HepG2 (cell line): ENCODE measurements around the gene NCKIPSD. TPM values are rescaled to one million over a fixed set of nuclear protein-coding genes. Genes with fewer than 3 reads are reported as not detected.

ENCODE experiments used
- AFF4 ChIP-seq: sonication (generic); formaldehyde crosslinking; IDR thresholded peaks from 2 replicates; pipeline ENCODE4 v1.4.0; 2020; ENCODE audit warnings: missing genetic modification reagents
- AGO2 ChIP-seq: fragments of 200-400 bp; formaldehyde crosslinking; optimal IDR thresholded peaks from 2 replicates; pipeline ENCODE3; 2017; ENCODE audit warnings: mild to moderate bottlenecking, low read depth, low read length, moderate library complexity
- AHDC1 ChIP-seq: sonication (generic); formaldehyde crosslinking; IDR thresholded peaks from 2 replicates; pipeline ENCODE4 v1.5.1; 2020; ENCODE audit warnings: mild to moderate bottlenecking, missing genetic modification reagents, borderline replicate concordance
- ATRX ChIP-seq: sonication (generic); formaldehyde crosslinking; IDR thresholded peaks from 2 replicates; pipeline ENCODE4 v1.4.0; 2020; ENCODE audit warnings: missing genetic modification reagents, borderline replicate concordance
- CEBPB ChIP-seq: IDR thresholded peaks from 2 replicates; pipeline ENCODE4 v1.6.1; 2011; ENCODE audit warnings: low read depth, low read length, improper control_type of control experiment, borderline replicate concordance
- CREB1 ChIP-seq, 2 experiments: fragments of 450-650 bp in 1 of 2; IDR thresholded peaks; 2 replicates each; pipeline ENCODE4 v1.6.1; 2016 to 2017; ENCODE audit warnings: control low read depth in 1 of 2, mild to moderate bottlenecking in 1 of 2, missing compliant biosample characterization in 1 of 2, missing genetic modification characterization in 1 of 2
- HINFP ChIP-seq: sonication (generic); formaldehyde crosslinking; IDR thresholded peaks from 2 replicates; pipeline ENCODE4 v1.4.0; 2020; ENCODE audit warnings: low read depth, mild to moderate bottlenecking, missing genetic modification reagents
- PAX8 ChIP-seq: sonication (generic); formaldehyde crosslinking; IDR thresholded peaks from 2 replicates; pipeline ENCODE4 v1.8.0; 2022; ENCODE audit warnings: mild to moderate bottlenecking, missing genetic modification reagents, borderline replicate concordance
- SCMH1 ChIP-seq: sonication (generic); formaldehyde crosslinking; IDR thresholded peaks from 2 replicates; pipeline ENCODE4 v1.9.0; 2021; ENCODE audit warnings: missing genetic modification reagents, mild to moderate bottlenecking, borderline replicate concordance
- ZGPAT ChIP-seq: IDR thresholded peaks from 2 replicates; pipeline ENCODE4 v1.6.1; 2016; ENCODE audit warnings: mild to moderate bottlenecking
- ZNF350 ChIP-seq: sonication (generic); formaldehyde crosslinking; IDR thresholded peaks from 2 replicates; pipeline ENCODE4 v1.4.0; 2020; ENCODE audit warnings: mild to moderate bottlenecking, low read depth, missing genetic modification reagents, borderline replicate concordance
- ZNF383 ChIP-seq: sonication (generic); formaldehyde crosslinking; IDR thresholded peaks from 2 replicates; pipeline ENCODE4 v1.4.0; 2020; ENCODE audit warnings: missing genetic modification reagents, mild to moderate bottlenecking, borderline replicate concordance
- ZNF564 ChIP-seq: sonication (generic); formaldehyde crosslinking; IDR thresholded peaks from 2 replicates; pipeline ENCODE4 v1.8.1; 2023; ENCODE audit warnings: mild to moderate bottlenecking, missing genetic modification reagents
- ZNF589 ChIP-seq: sonication (generic); formaldehyde crosslinking; conservative IDR thresholded peaks from 2 replicates; pipeline ENCODE4 v1.8.0; 2022; ENCODE audit warnings: mild to moderate bottlenecking, moderate library complexity, missing genetic modification reagents
- ZSCAN9 ChIP-seq: IDR thresholded peaks from 2 replicates; pipeline ENCODE4 v1.6.1; 2016; ENCODE audit warnings: borderline replicate concordance
- polyA plus RNA-seq, 8 experiments: library from polyadenylated mRNA; depleted of rRNA in 3 of 8; stranded (reverse) in 7 of 8; unstranded in 1 of 8; fragments of >200 nt; fragmentation: Illumina TruSeq in 4 of 8; extraction: Trizol in 4 of 8; gene quantifications; 2 replicates each; pipeline versions ENCODE4 v1.2.1 to v1.2.3, GENCODE V29; 2011 to 2016; ENCODE audit warnings: low read depth in 4 of 8, missing spikeins in 1 of 8, mixed read lengths in 1 of 8; ENCODE audit not compliant: insufficient read depth in 1 of 8
- total RNA-seq, 5 experiments: library from RNA; depleted of rRNA; stranded (reverse); fragments of >200 nt; fragmentation: Illumina TruSeq; extraction: Trizol; gene quantifications; 2 replicates each; pipeline ENCODE4 v1.2.3, GENCODE V29; 2016; ENCODE audit warnings: low read depth in 1 of 5

The NCKIPSD gene
- total and polyA plus RNA-seq, 2 of the 13 experiments (the other 11 are each of a cell fraction or from before 2014, with no cell fraction given), result 13.5 to 35.2 TPM

GRCh38 chr3:48661501-48662144 is 24.1 kb downstream of the NCKIPSD start (continued):
- peak; percentile 100 for TF ChIP-seq ZSCAN9
- TF ChIP-seq ATRX (CRISPR knock-in tag), result peak; percentile 98
- TF ChIP-seq ZNF350 (CRISPR knock-in tag), result peak; percentile 100
- TF ChIP-seq PAX8 (CRISPR knock-in tag), result peak; percentile 100
- no peak for TF ChIP-seq CREB1 (IDR thresholded peaks at IDR 0.05)
- TF ChIP-seq CREB1 (CRISPR knock-in tag; IDR thresholded peaks at IDR 0.05), result no peak
- 0 out of 2 replicates have a peak, but pooled peaks have one; percentile 75 for TF ChIP-seq ZNF383 (CRISPR knock-in tag)
- TF ChIP-seq AGO2, result peak; percentile 55
- no peak for TF ChIP-seq CEBPB
- TF ChIP-seq AHDC1 (CRISPR knock-in tag), result peak; percentile 99
- TF ChIP-seq ZNF589, result peak; percentile 100
- peak; percentile 98 for TF ChIP-seq HINFP (CRISPR knock-in tag)
- peak; percentile 100 for TF ChIP-seq ZNF564 (CRISPR knock-in tag)
- TF ChIP-seq AFF4 (CRISPR knock-in tag), result peak; percentile 99
- peak; percentile 100 for TF ChIP-seq ZGPAT
- peak; percentile 94; the same call in 1 of the 2 replicates for TF ChIP-seq SCMH1
